Trophoblast cell (in vitro differentiated cells and primary cell): Measurements from ENCODE around the gene OSBPL8.

Experiments used
- DNase-seq, 2 donors: peaks; one replicate each; pipeline ENCODE4 v3.0.0-alpha.2; 2016
- H2AFZ ChIP-seq: 2 replicates; pipeline ENCODE4 v1.6.1; 2013; ENCODE audit warnings: low read length, moderate library complexity, mild to moderate bottlenecking; ENCODE audit not compliant: insufficient read depth, poor library complexity
- H2AK5ac ChIP-seq: 2 replicates; pipeline ENCODE4 v1.6.1; 2013; ENCODE audit warnings: mild to moderate bottlenecking, low read length
- H2BK120ac ChIP-seq: 2 replicates; pipeline ENCODE4 v1.6.1; 2013; ENCODE audit warnings: low read length, mild to moderate bottlenecking, moderate library complexity; ENCODE audit not compliant: insufficient read depth, poor library complexity
- H2BK12ac ChIP-seq: 2 replicates; pipeline ENCODE4 v1.6.1; 2013; ENCODE audit warnings: mild to moderate bottlenecking, low read length, moderate library complexity
- H2BK5ac ChIP-seq: 2 replicates; pipeline ENCODE4 v1.6.1; 2013; ENCODE audit warnings: low read length, low read depth, moderate library complexity, mild to moderate bottlenecking; ENCODE audit not compliant: poor library complexity
- H3K14ac ChIP-seq: 2 replicates; pipeline ENCODE4 v1.6.1; 2013; ENCODE audit warnings: mild to moderate bottlenecking, low read length
- H3K18ac ChIP-seq: 2 replicates; pipeline ENCODE4 v1.6.1; 2013; ENCODE audit warnings: mild to moderate bottlenecking, low read length
- H3K23ac ChIP-seq: 2 replicates; pipeline ENCODE4 v1.6.1; 2013; ENCODE audit warnings: low read length
- H3K27ac ChIP-seq: 2 replicates; pipeline ENCODE4 v1.5.1; 2013; ENCODE audit warnings: low read depth, mild to moderate bottlenecking, inconsistent platforms, low read length, moderate library complexity
- H3K27me3 ChIP-seq: 2 replicates; pipeline ENCODE4 v1.6.1; 2013; ENCODE audit warnings: inconsistent platforms, mild to moderate bottlenecking, low read length, moderate library complexity; ENCODE audit not compliant: insufficient read depth
- H3K36me3 ChIP-seq, 2 experiments: 1 replicate in 1 of 2; 2 replicates in 1 of 2; pipeline ENCODE4 v1.6.1; 2013; ENCODE audit warnings: low read length in 2 of 2, mild to moderate bottlenecking in 2 of 2, moderate library complexity in 1 of 2; ENCODE audit not compliant: insufficient read depth in 2 of 2, control insufficient read depth in 1 of 2
- H3K4ac ChIP-seq: 2 replicates; pipeline ENCODE4 v1.6.1; 2013; ENCODE audit warnings: low read depth, mild to moderate bottlenecking, low read length, moderate library complexity
- H3K4me1 ChIP-seq, 2 experiments: 1 replicate in 1 of 2; 2 replicates in 1 of 2; pipeline ENCODE4 v1.6.1; 2013; ENCODE audit warnings: low read length in 2 of 2, mild to moderate bottlenecking in 2 of 2, moderate library complexity in 1 of 2; ENCODE audit not compliant: insufficient read depth in 2 of 2, control insufficient read depth in 1 of 2
- H3K4me2 ChIP-seq: 2 replicates; pipeline ENCODE4 v1.6.1; 2013; ENCODE audit warnings: inconsistent platforms, mild to moderate bottlenecking, low read length, moderate library complexity
- H3K4me3 ChIP-seq: 2 replicates; pipeline ENCODE4 v1.5.1; 2013; ENCODE audit warnings: mild to moderate bottlenecking, low read depth, low read length, inconsistent platforms
- H3K79me1 ChIP-seq: one replicate; pipeline ENCODE4 v1.6.1; 2013; ENCODE audit warnings: low read length
- H3K79me2 ChIP-seq: 2 replicates; pipeline ENCODE4 v1.6.1; 2013; ENCODE audit warnings: low read length, mild to moderate bottlenecking; ENCODE audit not compliant: control insufficient read depth, insufficient read depth, poor library complexity
- H3K9ac ChIP-seq: 2 replicates; pipeline ENCODE4 v1.6.1; 2013; ENCODE audit warnings: mild to moderate bottlenecking, low read length
- H3K9me3 ChIP-seq: 2 replicates; pipeline ENCODE4 v1.6.1; 2013; ENCODE audit warnings: low read depth, mild to moderate bottlenecking, control low read depth, inconsistent platforms, low read length; ENCODE audit not compliant: insufficient read depth
- H4K12ac ChIP-seq: 2 replicates; pipeline ENCODE4 v1.6.1; 2013; ENCODE audit warnings: low read depth, mild to moderate bottlenecking, low read length, moderate library complexity
- H4K8ac ChIP-seq: 2 replicates; pipeline ENCODE4 v1.6.1; 2013; ENCODE audit warnings: low read depth, mild to moderate bottlenecking, low read length, moderate library complexity
- H4K91ac ChIP-seq: one replicate; pipeline ENCODE4 v1.6.1; 2013; ENCODE audit warnings: low read depth, mild to moderate bottlenecking, low read length, moderate library complexity
- WGBS: extraction: QIAGEN DNeasy Blood & Tissue Kit; methylation state at CpG from one replicate; pipeline ENCODE4 v1.1.7; 2013; ENCODE audit warnings: missing lambda C conversion rate; ENCODE audit not compliant: insufficient read length, insufficient coverage; ENCODE audit errors: extremely low coverage; 5-methylcytosine and 5-hydroxymethylcytosine counted together

OSBPL8 gene

GRCh38 chr12:76449993-76450392, 109.6 kb downstream of the OSBPL8 start:
- Histone ChIP-seq H4K12ac (no peak overlapping the region), H2BK120ac (no peak overlapping the region), H3K79me1 (no peaks in the 10 kb centered on the region), H3K9ac (no peak overlapping the region), H2BK12ac (no peak overlapping the region), H3K4me3 (no peak overlapping the region), H3K4me2 (no peak overlapping the region), H3K4me1 (no peaks in the 10 kb centered on the region), H3K9me3 (no peaks in the 10 kb centered on the region), H2AK5ac (no peak overlapping the region), H3K23ac (no peak overlapping the region), H3K4ac (no peak overlapping the region), H3K18ac (no peak overlapping the region), H4K91ac (no peak overlapping the region), H4K8ac (no peak overlapping the region), H3K36me3 (no peaks in the 10 kb centered on the region), H3K14ac (no peak overlapping the region), H3K79me2 (no peaks in the 10 kb centered on the region), H2AFZ (no peak overlapping the region), H3K27me3 (no peaks in the 10 kb centered on the region), H2BK5ac (no peak overlapping the region), H3K27ac (no peak overlapping the region)
- no peak for DNase-seq
- WGBS, result no CpG with 5 or more reads among the region's 3 CpGs

- Histone ChIP-seq H3K4ac (no peak overlapping the region), H3K27ac (no peak overlapping the region), H3K4me2 (no peak overlapping the region), H2BK120ac (no peak overlapping the region), H3K4me1 (no peaks in the 10 kb centered on the region), H2AFZ (no peak overlapping the region), H3K9me3 (no peaks in the 10 kb centered on the region), H2AK5ac (no peak overlapping the region), H4K12ac (no peak overlapping the region), H3K14ac (no peak overlapping the region), H4K91ac (no peak overlapping the region), H3K23ac (no peak overlapping the region), H3K4me3 (no peak overlapping the region), H3K9ac (no peak overlapping the region), H3K36me3 (no peaks in the 10 kb centered on the region), H3K79me1 (no peaks in the 10 kb centered on the region), H3K79me2 (no peaks in the 10 kb centered on the region), H3K27me3 (no peaks in the 10 kb centered on the region), H2BK12ac (no peak overlapping the region), H4K8ac (no peak overlapping the region), H3K18ac (no peak overlapping the region), H2BK5ac (no peak overlapping the region)
- peak in 1 of 2 donors; percentile 73 for DNase-seq
- WGBS, result no CpG with 5 or more reads among the region's 2 CpGs
Measured at GRCh38 chr12:76449583-76449982, 110.0 kb downstream of the OSBPL8 start.

- H3K4me2 ChIP-seq, result no peak overlapping the region
- no peak overlapping the region for H3K9ac ChIP-seq
- H3K79me2 ChIP-seq, result no peaks in the 10 kb centered on the region
- H2BK5ac ChIP-seq, result no peak overlapping the region
- H3K36me3 ChIP-seq, result no peaks in the 10 kb centered on the region
- H3K4me3 ChIP-seq, result no peak overlapping the region
- H2AK5ac ChIP-seq, result no peak overlapping the region
- no peaks in the 10 kb centered on the region for H3K4me1 ChIP-seq
- H3K23ac ChIP-seq, result no peak overlapping the region
- no peak overlapping the region for H4K12ac ChIP-seq
- H3K4ac ChIP-seq, result no peak overlapping the region
- H3K27ac ChIP-seq, result no peak overlapping the region
- no peak overlapping the region for H2BK120ac ChIP-seq
- no CpG with 5 or more reads among the region's 1 CpG for WGBS
- H4K8ac ChIP-seq, result no peak overlapping the region
- no peak overlapping the region for H2BK12ac ChIP-seq
- no peaks in the 10 kb centered on the region for H3K27me3 ChIP-seq
- H3K79me1 ChIP-seq, result no peaks in the 10 kb centered on the region
- no peak for DNase-seq
- H3K18ac ChIP-seq, result no peak overlapping the region
- H3K14ac ChIP-seq, result no peak overlapping the region
- H4K91ac ChIP-seq, result no peak overlapping the region
- no peak overlapping the region for H2AFZ ChIP-seq
- no peaks in the 10 kb centered on the region for H3K9me3 ChIP-seq
Measured at GRCh38 chr12:76449016-76449415, 110.6 kb downstream of the OSBPL8 start.

GRCh38 chr12:76446090-76446489, 113.5 kb downstream of the OSBPL8 start:
- Histone ChIP-seq H3K14ac (no peak overlapping the region), H3K4me2 (no peak overlapping the region), H3K4me3 (no peak overlapping the region), H2BK120ac (no peak overlapping the region), H3K79me1 (no peaks in the 10 kb centered on the region), H2AK5ac (no peak overlapping the region), H3K27ac (no peak overlapping the region), H3K18ac (no peak overlapping the region), H4K8ac (no peak overlapping the region), H3K9me3 (no peaks in the 10 kb centered on the region), H2BK5ac (no peak overlapping the region), H2BK12ac (no peak overlapping the region), H3K4ac (no peak overlapping the region), H3K9ac (no peak overlapping the region), H4K12ac (no peak overlapping the region), H3K27me3 (no peaks in the 10 kb centered on the region), H3K36me3 (no peaks in the 10 kb centered on the region), H3K4me1 (no peaks in the 10 kb centered on the region), H2AFZ (no peak overlapping the region), H3K23ac (no peak overlapping the region), H4K91ac (no peak overlapping the region), H3K79me2 (no peaks in the 10 kb centered on the region)
- DNase-seq, result no peak
- WGBS, result no CpG with 5 or more reads among the region's 1 CpG
